GM19043 (cell line): ENCODE results near the gene PRR29.
"Not testable (repeated sequence)": the region's sequence is repeated elsewhere in the genome, so short reads cannot be mapped to it uniquely, and the experiment has no call there.

Experiments
- ATAC-seq: cut with Tn5 transposase; IDR thresholded peaks from one replicate; pipeline ENCODE4 v1.9.1; 2021; ENCODE audit warnings: low read depth; ENCODE audit not compliant: unreplicated experiment

PRR29 gene

GRCh38 chr17:63973930-63974593, 24.1 kb upstream of the PRR29 start:
- ATAC-seq = no peak

- ATAC-seq = no peak
These were observed 23.5 kb upstream of the PRR29 start for GRCh38 chr17:63974594-63975192.

- no peak for ATAC-seq
These were observed 22.5 kb upstream of the PRR29 start for GRCh38 chr17:63975541-63976092.

GRCh38 chr17:63976702-63977101, 21.4 kb upstream of the PRR29 start:
- ATAC-seq = no peak

GRCh38 chr17:63978272-63979200, 19.6 kb upstream of the PRR29 start:
- ATAC-seq = no peak

- ATAC-seq = not testable (repeated sequence)
These were observed 15.5 kb upstream of the PRR29 start for GRCh38 chr17:63982641-63983040.

- no peak for ATAC-seq
These were observed 14.8 kb upstream of the PRR29 start for GRCh38 chr17:63983320-63983719.

- ATAC-seq = no peak
These were observed 13.9 kb upstream of the PRR29 start for GRCh38 chr17:63984236-63984635.

- no peak for ATAC-seq
These were observed 13.3 kb upstream of the PRR29 start for GRCh38 chr17:63984651-63985386.

- ATAC-seq = no peak
These were observed 12.6 kb upstream of the PRR29 start for GRCh38 chr17:63985387-63986140.

- no peak for ATAC-seq
These were observed 11.3 kb upstream of the PRR29 start for GRCh38 chr17:63986821-63987220.

- no peak for ATAC-seq
These were observed 10.7 kb upstream of the PRR29 start for GRCh38 chr17:63987221-63988126.

- no peak for ATAC-seq
These were observed 10.0 kb upstream of the PRR29 start for GRCh38 chr17:63988127-63988478.

- ATAC-seq = no peak
These were observed 9.2 kb upstream of the PRR29 start for GRCh38 chr17:63988741-63989621.

- ATAC-seq = no peak
These were observed 8.4 kb upstream of the PRR29 start for GRCh38 chr17:63989622-63990345.

- ATAC-seq = no peak
These were observed 6.5 kb upstream of the PRR29 start for GRCh38 chr17:63991611-63992010.

GRCh38 chr17:63993368-63993985, 4.7 kb upstream of the PRR29 start:
- ATAC-seq = no peak
